Non-pigmented ciliary epithelial cell (primary cell): ENCODE data around the gene CSNK1G3.

Experiments used
- DNase-seq: peaks from one replicate; pipeline ENCODE4 v3.0.0-alpha.2; 2010; ENCODE audit warnings: low read depth

CSNK1G3 gene

DNA sequence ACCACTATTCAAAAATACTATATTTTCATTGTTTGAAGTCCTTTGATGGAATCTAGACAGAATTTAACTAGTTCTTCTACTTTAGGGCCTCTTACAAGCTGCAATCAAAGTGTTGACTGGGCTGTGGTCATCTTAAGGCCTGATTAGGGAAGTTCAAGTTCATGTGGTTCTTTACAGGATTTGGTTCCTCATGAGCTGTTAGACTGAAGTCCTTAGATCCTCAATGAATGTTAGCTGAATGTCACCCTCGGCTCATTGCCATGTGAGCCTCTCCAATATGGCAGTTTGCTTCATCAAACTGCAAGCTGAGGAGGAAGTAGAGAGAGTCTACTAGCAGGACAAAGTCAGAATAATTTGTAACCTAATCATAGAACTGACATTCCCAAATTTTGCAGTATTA, 135.1 kb downstream of the CSNK1G3 start:
- DNase-seq = no peak

GRCh38 chr5:123651234-123651633, 139.3 kb downstream of the CSNK1G3 start:
- DNase-seq = no peak

DNA sequence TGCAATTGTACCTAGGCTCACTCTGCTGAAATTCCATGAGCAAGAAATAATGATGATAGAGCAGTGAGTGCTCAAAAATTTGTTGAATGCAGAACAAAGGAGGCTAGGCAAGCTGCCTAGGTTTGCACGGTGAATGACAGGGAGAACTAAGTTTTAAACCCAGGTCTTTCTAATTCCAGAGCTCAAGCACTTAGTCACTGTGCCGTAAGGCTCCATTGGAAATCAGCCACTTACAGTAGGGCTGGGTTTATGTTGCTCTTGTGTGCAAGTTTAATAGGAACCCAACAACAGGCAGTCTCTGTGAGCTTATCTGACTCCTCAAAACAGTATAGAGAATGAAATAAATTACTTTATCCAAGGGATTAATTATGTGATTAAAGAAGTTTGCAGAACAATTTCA, 147.0 kb downstream of the CSNK1G3 start:
- DNase-seq = no peak

DNA sequence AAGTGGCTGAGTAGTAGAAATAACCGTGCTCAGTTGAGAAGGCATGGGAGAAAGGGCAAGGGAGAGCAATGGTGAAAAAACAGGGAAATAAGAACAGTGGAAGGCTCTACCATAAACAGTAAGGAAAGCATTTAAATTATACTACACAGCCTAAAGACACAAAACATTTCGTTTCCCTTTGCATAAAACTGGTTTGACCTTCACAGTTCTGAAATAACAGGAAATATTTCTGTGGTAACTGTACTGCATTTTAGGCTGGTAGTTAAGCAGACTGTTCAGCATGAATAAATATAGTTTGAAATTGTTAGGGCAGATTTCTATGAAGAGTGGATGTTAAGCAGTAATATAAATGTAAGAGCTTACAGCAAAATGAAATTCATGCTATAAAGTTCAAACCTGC, 147.5 kb downstream of the CSNK1G3 start:
- DNase-seq = no peak

- no peak for DNase-seq
Observed at GRCh38 chr5:123664961-123665360, 153.0 kb downstream of the CSNK1G3 start.

- no peak for DNase-seq
Observed at GRCh38 chr5:123665822-123666371, 153.9 kb downstream of the CSNK1G3 start.
